Activated CD8-positive, alpha-beta memory T cell treated with anti-CD3 and anti-CD28 coated beads, Interleukin-2, amount 50 U/mL, for 24 hours (primary cell): ENCODE results near the gene LGALS9.

Experiments
- DNase-seq: peaks from one replicate; pipeline ENCODE4 v3.0.0-alpha.2; 2020; ENCODE audit errors: extremely low read depth

Gene LGALS9

DNA sequence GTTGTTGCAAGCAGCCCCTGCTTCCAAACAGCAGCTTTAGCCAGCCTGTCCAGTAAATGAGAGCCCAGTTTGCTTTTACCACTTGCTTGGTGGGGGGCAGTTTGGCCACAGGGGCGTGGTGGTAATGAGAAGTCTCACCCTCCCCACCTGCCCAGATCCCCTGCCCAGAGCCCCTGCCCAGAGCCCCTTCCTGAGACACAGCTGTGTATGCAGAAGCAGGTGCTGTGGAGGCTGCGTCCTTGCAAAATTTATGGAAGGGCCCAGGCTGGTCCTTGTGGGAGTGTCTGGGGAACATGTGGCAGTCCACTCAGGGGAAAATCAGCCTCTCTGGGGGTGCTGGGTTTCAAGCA is 27.6 kb upstream of the LGALS9 start:
- no peak for DNase-seq

DNA sequence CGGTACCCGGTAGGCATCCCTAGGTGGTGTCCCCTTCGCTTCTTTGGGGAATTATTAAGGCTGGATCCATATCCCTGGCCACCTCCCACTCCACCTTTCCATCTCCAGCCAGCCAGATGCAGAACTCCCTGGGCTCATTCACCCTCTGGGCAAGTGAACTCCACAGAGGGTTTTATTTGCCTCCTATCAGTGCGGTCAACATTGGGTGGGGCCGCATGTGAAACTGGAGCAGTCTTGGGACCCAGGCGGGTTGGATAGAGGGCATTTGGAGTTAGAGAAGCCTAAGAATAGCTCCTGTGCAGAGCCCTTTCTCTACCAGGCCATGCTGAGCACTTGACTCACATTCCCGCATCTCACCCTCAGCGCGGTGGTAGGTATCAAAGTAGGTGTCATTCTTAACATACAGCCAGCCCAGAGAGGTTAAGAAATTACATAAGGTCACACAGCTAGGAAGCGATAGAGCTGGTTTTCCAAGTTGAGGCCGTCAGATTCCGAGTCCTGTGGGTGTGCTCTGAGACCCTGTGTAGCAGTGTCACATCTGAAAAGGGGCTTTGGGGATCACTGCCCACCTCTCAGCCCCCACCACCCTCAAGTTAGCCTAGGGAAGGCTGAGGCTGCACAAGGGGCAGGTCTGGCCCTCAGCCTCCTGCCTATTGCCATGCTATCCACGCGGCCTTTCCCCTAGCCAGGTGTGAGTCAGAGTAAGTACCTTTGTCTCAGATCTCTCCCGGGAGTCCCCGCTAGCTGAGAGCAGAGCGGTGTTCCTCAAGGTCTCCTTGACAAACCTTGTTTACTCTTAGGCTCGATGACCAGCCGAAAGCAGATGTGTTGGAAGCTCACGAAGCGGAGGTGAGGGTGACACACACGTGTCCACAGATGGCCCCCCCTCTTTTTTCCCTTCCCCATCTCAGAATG is 26.9 kb upstream of the LGALS9 start:
- DNase-seq: no peak

DNA sequence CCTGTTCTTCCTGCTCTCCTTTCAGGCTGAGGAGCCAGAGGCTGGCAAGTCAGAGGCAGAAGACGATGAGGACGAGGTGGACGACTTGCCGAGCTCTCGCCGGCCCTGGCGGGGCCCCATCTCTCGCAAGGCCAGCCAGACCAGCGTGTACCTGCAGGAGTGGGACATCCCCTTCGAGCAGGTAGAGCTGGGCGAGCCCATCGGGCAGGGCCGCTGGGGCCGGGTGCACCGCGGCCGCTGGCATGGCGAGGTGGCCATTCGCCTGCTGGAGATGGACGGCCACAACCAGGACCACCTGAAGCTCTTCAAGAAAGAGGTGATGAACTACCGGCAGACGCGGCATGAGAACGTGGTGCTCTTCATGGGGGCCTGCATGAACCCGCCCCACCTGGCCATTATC is 25.6 kb upstream of the LGALS9 start:
- no peak for DNase-seq

DNA sequence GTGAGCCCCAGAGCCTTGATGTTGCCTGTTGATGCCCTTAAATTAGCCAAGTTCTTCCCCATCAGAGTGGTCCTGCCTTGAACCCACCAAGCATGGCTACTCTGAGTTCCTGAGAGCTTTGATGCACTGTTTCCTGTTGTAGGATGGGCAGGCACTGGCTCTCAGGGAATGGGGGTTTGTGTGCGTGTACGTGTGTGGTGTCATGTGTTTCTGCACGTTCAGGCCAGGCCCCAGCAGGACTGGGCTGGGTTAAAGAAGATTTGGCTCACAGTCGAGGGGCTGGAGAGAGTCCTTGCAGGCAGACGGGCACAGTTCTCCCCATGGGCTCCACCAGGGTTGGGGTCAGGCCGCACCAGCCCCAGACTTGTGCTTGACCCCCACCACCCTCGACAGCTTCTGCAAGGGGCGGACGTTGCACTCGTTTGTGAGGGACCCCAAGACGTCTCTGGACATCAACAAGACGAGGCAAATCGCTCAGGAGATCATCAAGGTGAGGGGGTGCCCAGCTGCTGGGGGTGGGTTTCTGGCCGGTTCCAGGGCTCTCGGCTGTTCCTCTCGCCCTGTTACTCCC is 23.4 kb upstream of the LGALS9 start:
- no peak for DNase-seq

DNA sequence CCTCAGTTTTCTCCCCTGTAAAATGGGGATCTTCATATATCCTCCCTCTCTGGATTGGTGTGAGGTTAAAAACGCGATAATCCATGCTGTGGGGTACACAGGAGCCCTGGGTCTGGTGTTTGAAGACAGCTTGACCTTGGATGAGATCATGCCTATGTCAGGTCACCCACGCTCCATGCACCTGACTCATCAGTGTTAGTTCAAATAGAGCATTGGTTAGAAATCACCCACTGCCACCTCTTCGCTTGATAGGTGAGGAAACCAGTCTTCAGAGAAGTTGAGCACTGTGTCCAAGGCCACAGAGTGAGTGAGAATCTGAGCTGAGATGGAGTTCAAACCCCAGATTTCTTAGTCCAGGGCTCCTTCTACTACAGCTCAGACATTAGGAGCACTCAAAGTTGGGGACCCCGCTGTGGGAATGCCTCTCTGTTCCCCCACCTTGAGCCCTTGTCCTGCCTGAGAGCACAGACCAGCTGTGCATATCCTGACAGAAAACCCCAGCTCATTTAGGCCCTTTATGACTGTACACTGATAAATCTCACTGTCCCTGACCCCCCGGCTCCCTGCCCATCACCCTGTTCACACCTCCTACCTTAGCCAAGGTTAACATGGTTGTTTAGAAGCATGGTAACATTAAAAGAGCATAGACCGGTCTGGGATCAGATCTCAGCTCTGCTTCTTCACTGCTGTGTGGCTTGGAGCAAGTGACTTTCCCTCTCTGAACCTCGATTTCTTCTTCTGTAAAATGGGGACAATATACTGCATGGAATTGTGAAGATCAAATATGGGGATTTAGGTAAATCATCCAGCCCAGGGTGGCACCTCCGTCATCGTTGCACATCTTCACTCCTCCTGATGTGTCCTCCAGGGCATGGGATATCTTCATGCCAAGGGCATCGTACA is 22.4 kb upstream of the LGALS9 start:
- no peak for DNase-seq

DNA sequence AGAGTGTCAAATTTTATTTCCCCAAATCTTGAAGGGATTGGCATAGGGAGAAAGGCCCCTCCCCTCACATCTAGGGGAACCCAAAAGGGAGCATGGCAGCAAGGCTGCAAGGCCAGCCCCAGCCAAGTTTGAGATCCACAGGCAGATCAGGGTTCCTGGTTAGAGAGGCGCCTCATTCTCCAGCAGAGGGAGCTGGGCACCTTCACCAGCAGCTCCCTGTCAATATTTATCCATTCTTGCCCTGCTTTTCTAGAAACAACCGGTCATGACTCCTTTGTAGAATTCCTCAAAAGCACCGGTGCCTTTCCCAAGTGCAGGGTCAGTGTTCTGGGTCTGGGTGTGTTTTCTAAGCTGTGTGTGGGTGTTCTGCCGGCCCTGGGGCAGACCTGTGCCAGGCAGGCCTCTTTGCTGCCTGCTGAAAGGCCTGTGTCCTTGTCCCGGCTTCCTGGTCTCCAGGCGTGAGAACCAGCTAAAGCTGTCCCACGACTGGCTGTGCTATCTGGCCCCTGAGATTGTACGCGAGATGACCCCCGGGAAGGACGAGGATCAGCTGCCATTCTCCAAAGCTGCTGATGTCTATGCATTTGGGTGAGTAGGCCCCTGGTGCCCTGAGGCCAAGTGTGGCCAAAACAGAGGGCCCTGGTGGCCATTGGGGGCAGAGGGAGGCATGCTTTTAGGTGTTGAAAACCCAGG is 21.2 kb upstream of the LGALS9 start:
- DNase-seq: no peak

DNA sequence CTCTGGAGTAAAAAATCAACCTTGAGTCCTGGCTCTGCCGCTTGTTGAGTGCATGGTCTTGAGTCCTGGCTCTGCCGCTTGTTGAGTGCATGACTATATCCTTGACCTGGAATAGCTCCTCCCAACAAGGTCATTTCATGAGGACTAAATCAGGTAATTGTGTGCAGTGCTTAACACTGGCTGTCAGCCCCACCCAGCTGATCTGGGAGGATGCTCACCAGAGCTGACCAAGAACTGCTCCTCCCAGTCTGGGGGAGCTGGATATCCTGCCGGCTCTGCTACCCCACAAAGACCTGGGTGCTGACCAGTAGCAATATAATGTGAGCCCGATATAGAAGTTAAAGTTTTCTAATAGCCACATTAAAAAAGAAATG is 20.7 kb upstream of the LGALS9 start:
- DNase-seq: no peak

DNA sequence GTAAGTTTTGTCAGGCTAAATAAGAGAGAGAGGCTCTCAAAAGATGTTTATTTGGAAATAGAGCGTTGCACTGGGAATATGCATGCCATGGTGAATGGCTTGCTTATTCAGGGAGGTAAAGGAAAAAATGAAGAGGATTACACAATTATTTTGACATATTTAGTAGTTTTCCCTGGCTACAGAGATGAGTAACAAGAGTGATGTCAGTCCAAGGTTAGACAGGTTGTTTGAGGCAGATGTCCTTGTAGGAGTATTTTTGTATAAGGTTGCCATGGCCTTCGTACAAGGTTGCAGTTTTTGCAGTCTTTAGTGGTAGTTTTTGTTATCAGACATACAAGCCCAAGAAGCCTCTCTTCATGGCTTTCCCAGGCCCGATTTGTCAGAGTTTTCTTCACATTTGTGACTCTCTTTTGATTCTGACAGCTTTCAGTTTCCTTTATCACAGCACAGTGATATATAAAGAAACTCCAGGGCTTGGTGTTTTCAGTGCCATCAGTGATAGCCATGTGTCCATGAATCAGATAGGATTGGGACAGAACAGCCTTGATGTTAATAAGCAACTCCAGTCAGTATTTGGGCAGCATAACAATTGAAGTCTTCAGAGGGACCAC is 18.7 kb upstream of the LGALS9 start:
- DNase-seq: no peak

DNA sequence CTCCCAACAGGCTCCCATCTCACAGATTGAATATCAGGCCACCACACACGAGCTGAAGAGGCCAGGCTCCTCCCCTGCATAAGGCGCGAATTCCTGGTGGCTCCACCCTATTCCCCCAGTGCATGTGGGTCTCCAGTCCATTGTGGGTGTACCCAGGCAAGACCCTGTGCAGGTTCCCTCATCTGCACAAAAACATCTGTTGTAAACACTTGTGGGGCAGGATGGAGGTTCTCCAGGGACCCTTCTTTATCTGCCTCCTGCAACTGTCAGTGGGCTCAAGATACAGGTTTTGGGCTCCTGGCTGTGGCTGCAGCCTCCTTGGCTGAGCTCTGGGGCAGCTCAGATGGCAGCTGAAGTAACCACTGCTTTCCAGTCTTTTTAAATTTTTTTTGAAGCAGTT is 17.6 kb upstream of the LGALS9 start:
- DNase-seq: no peak

DNA sequence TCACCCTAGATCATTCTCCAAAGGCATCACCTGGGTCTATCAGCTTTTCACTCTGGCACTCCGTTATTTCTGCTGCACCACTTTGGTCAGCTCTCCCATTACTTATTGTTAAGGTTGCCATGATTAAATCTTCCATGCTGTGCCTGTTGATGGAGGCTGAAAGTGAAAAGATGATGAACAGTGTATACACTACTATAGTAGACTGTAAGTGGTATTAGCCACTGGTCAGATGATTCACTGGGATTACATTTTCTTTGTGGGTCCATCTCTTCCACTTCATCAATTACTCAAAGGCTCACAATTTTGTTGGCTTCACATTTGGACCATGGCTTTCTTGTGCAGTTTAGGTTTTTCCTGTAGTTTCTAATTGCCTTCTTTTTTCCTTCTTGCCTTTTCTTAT is 15.9 kb upstream of the LGALS9 start:
- no peak for DNase-seq

DNA sequence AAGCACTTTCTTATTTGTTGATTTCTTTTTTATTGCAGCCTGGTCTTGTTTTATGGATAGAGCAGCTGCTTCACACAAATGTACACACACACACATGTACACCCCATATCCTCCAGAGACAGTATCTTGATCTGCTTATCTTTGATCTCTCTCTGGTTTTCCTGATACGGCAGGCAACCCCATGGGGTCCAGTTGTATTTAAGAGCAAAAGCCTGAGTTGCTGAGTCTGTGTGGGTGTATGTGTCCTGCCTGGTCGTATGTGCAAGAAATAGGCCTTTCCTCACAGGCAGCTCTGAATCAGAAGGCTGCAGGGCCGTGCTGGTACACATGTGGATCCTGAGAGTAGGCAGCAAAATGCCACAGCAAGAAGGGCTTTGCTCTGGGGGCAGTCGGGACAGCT is 14.6 kb upstream of the LGALS9 start:
- no peak for DNase-seq

DNA sequence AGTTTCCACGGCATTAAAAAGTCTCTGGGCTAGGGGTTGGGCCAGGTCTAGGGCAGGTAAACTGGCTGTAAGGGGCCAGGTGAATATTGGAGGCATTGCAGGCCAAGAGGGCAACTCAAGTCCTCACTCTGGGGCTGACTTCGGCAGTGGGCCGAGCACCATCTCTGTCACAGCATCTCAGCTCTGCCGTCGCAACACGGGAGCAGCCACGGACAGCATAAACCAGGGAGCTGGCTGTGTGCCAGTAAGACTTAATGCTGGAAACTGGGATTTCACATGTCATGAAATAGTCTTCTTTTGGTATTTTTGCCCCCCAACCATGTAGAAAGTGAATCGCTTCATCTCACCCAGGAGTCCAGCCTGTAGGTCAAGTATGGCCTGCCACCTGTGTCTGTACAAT is 12.6 kb upstream of the LGALS9 start:
- DNase-seq: no peak

DNA sequence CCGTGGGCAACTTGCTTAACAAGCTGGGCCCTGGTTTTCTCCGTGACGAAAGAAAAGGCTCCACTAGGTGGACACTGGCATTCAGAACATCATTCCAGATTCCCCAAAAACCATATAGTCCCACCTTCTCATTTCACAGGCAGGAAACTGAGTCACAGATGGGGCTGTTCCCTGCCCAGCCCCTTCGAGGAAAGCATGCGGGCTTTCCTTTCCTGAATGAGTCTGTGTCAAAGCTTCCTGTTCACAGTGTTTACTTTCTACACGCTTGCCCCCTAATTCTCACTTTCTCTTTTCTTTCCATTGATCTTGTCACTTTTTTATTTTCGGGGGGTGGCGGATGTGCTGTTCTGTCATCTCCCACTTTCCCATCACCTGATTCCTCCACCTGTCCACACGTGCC is 10.3 kb upstream of the LGALS9 start:
- DNase-seq: no peak

DNA sequence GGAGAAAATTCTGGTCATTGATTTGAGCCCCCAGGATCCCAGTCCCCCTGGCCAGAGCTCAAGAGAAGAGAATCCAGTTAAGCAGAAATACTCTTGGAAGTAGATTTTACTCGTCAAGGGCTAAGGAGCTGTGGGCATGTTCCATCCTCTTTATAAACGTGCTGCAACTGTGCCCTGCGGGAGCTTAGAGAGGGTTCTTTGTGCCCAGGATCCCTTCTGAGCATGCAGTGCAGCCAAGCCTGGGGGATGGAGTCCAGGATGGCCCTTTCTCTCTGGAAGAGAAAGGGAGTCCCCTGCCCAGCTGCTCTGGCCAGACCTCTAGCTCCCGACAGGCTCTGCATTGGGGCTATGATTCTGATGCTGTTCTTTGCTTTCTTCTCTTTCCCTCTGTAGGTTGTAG is 9.5 kb upstream of the LGALS9 start:
- DNase-seq: no peak

DNA sequence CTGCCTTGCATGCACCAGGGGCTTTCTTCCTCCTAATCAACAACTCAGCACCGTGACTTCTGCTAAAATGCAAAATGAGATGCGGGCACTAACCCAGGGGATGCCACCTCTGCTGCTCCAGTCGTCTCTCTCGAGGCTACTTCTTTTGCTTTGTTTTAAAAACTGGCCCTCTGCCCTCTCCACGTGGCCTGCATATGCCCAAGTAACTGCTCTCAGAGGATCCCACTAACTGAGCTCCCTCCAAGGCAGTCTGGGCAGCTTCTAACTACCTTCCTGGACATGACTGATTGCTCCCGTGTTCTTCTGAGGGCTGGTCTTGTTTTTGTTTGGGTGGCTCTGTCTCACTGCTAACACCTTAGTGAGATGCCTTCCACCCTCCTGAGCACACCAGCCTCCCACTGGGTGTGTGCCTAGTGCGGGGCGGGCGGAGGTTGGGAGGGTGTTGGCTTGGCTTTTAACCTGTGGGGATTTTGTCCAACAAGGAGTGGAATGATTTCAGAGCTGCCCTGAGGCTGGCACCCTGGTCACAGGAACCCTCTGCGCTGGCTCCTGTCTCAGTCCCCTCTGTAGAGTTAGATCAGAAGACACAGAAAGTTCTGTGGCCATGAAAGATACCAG is 8.9 kb upstream of the LGALS9 start:
- no peak for DNase-seq

DNA sequence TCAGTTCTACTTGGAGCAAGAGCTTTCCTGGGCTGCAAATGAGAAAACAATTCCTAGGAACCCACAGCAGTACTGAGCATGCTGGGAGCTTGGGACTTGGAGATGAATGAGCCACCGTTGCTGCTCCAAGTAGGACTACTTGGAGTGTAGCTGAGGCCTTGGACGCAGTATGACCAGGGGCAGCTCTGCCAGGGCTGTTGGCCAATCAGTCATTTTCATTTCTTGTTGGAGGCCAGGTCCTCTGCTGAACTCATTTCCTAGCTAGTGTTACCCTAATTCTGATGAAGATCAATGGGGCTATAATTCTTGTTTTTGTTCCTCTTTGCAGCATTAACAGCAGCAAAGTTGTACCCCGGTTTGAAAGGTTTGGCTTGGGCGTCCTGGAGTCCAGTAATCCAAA is 8.0 kb upstream of the LGALS9 start:
- DNase-seq: no peak

DNA sequence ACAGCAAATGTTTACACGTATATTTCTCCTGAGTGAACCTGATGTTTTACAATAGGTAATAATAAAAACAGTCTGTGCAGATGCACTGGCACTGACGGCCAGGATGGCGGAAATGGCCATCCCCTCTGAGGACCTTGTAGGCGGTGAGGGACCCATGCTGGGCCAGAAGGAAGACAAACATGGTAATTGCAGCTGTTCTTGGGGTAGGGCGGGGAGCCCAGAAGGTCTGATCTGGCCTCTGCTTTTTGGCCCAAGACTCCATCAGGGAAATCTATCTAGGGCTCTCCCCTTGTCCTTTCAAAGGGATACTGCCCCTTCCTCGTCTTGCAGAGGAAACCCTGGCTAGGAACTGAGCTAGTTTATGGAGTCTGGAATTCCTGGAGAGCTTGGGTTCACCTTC is 7.4 kb upstream of the LGALS9 start:
- DNase-seq: no peak

DNA sequence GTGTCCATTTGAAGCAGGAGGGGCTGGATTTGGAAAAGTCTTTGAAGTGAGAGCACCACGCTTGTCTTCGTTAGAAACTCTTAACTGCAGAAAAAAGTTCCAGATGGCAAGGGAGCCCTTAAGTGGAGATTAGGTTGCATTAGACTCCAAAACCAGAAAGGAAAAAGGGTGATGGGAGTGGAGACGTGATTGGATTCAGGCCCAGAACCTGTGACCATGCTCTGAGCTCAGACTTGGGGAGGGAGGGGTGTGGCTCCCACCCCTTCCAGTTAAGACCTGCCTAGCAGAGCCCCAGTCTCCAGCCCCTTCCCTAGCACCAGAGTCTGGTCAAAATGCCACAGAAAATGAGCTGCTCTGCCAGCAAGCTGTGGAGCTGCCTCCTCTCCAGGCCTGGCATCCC is 6.4 kb upstream of the LGALS9 start:
- no peak for DNase-seq

DNA sequence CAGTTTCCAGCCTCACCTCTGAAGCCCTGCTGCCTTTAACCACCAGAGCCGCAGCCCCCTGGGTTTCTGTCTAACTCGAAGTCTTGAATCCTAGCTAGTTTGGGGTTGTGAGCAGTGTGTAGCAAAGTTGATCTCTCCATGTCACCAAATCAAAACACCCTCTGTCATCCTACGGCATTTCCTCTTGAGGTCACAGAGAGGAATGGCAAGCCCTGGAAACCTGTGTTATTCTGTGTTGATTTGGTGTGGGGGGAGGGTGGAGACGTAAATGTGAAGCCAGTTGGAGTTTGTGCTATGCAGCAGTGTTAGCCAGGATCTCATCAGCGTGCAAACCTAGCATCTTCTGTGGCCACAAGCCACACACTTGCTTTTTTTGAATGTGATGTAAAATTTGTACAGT is 5.1 kb upstream of the LGALS9 start:
- DNase-seq: no peak

DNA sequence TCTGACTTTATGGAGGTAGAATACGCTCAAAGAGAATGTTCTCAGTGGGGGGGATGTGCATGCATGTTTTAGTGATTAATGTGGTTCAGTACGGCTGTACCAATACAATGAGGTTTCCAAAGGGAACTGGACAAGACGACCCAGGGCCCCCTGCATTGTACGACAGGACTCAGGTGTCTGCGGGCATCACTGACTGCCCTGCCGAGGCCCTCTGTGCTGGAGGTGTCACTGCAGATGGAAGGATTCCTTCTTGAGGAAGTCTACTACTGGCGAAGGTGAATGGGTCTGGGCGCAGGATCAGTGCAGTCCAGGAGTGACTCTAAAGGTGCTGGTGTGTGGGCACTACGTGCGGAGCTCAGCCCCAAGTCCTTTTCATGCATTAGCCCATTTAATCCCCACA is 3.5 kb upstream of the LGALS9 start:
- no peak for DNase-seq

DNA sequence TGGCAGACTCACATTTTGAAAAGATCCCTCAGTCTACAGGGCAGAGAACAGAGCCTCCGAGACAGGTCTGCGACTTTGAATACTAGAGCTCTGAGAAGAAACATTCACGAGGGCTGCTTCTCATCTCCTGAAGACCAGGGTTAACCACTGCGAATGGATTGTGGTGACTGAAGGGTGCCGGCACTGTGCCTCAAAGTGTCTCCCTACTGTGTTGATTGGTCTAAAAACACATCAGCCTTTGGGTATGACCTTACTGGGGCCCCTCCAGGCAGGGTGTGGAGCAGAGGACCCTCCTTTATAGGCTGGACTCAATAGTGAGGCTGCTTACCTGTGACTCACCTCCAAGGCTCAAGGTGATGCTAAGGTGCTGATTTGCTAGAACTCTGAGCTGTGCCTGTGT is 2.6 kb upstream of the LGALS9 start:
- no peak for DNase-seq
